Right lobe of liver (tissue), 4 donors: ENCODE data around the gene GFI1.

Experiments used
- CTCF ChIP-seq, 4 donors: fragments of 200-600 bp in 3 of 4; fragments of 450-650 bp in 1 of 4; IDR thresholded peaks; one replicate each; pipeline versions ENCODE4 v1.5.1 to v1.8.0; 2016 to 2022; ENCODE audit warnings: antibody characterized with exemption in 4 of 4, mild to moderate bottlenecking in 2 of 4
- POLR2A ChIP-seq: fragments of 450-650 bp; IDR thresholded peaks from one replicate; pipeline ENCODE4 v1.6.1; 2017; ENCODE audit warnings: antibody characterized with exemption, mild to moderate bottlenecking
- donor health status: DM: no; HTN: no; CAD: no.
- donor health status: DM: no; HTN: no; CAD: no.
- donor health status: DM: no; HTN: yes; CAD: no.

- TF ChIP-seq CTCF (IDR thresholded peaks at IDR 0.05) = no peak
- TF ChIP-seq POLR2A = no peak
Observed at GRCh38 chr1:92480813-92481598, 5.7 kb downstream of the GFI1 start.
